Adrenal gland (tissue), 5 donors: ENCODE data around the gene SRSF2.
"Not testable (repeated sequence)": the region's sequence is repeated elsewhere in the genome, so short reads cannot be mapped to it uniquely, and the experiment has no call there.

Source experiments
- CTCF ChIP-seq, 6 experiments: fragments of 450-650 bp in 4 of 6; fragments of 200-600 bp in 2 of 6; sonication (generic) in 1 of 6; IDR thresholded peaks; 1 replicate in 5 of 6; 2 replicates in 1 of 6; pipeline versions ENCODE4 v1.5.1 to v1.8.0; 2016 to 2021; ENCODE audit warnings: antibody characterized with exemption in 6 of 6, mild to moderate bottlenecking in 2 of 6, moderate library complexity in 1 of 6
- POLR2A ChIP-seq, 2 donors: fragments of 450-650 bp; IDR thresholded peaks; one replicate each; pipeline ENCODE4 v1.6.1; 2017; ENCODE audit warnings: antibody characterized with exemption in 2 of 2, mild to moderate bottlenecking in 2 of 2, moderate library complexity in 1 of 2
- donor health status: DM: no; HTN: no; CAD: no.

DNA sequence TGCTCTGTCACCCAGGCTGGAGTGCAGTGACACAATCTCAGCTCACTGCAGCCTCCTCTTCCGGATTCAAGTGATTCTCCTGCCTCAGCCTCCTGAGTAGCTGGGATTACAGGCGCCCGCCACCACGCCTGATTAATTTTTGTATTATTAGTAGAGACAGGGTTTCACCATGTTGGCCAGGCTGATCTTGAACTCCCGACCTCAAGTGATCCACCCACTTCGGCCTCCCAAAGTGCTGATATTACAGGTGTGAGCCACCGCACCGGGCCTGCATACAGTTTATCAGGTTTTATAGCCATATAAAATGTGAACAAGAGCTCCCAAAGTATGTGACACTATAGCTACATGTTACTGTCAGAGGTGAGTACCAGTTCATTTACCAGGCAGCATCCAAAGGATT lies 14.2 kb downstream of the SRSF2 start:
- TF ChIP-seq POLR2A, CTCF (IDR thresholded peaks at IDR 0.05): not testable (repeated sequence)
